Mucosa of gallbladder (tissue), 1 donor: ENCODE measurements around the gene FBXO46. TPM values are rescaled to one million over a fixed set of nuclear protein-coding genes. Genes with fewer than 3 reads are reported as not detected.

ENCODE experiments used
- DNase-seq: peaks from one replicate; pipeline ENCODE4 v3.0.0-alpha.2; 2020; ENCODE audit warnings: low spot score
- total RNA-seq: library from RNA; stranded (reverse); gene quantifications from one replicate; pipeline ENCODE4 v1.2.1, GENCODE V29; 2021
- donor health status: DM: no; HTN: no; CAD: no.

Gene FBXO46, protein sequence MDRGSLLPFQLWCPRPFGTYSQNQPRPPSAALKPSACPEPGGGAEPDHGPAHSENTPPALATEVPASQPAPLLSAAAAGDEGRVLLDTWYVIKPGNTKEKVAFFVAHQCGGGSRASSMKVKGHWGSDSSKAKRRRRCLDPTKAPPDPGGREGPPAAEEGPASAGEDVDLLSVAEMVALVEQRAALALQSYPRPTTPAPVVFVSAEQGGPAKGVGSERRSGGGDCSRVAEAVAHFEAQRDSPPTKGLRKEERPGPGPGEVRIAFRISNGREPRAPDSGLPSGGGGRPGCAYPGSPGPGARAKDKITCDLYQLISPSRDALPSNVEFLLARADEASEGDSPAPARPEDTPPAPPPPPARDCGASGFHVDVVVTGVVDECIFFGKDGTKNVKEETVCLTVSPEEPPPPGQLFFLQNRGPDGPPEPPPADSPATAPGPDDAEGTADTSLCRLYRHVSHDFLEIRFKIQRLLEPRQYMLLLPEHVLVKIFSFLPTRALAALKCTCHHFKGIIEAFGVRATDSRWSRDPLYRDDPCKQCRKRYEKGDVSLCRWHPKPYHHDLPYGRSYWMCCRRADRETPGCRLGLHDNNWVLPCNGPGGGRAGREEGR
- total RNA-seq: 22.0 TPM

DNA sequence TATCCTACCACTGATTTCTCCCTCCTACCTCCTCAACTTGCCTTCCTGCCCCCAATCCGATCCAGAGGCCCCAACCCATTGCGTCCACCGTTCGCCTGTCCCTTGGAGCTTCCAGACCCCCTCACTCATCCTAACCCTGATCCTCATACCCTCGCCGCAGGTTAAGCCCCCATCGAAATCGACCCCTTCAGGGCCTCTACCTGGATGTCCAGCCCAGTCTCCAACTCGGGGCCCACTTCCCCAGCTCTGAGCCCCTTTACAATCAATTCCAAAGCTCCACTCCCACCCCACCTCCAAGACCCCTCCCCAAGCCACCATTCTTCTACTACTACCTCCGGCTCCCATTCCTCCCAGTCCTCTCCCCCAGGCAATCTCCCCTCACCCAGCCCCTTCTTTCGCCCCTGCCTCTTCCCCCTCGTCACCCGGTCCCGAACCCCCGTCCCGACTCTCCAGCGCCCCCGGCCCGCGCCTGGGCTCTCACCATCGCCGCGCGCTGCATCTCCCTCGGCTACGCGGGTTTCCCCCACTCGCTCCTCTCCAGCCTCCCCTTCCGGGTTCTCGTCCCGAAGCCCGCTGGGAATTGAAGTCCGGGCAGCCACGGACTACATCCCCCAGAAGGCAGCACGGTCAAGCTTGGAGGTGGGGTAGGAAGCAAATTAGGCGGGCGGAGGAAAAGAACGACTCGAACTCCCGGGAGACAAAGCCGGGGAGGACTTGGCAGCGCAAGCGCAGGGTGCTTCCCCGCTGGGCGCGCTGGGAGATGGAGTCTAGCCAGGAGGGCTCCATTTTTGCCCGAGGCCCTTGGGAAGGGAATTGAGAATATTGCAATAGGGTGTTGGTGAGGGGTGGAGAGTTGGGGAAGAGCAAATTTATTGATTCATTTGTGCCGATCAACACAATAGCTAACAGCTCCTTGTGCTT, at the start of gene FBXO46:
Gene FBXO46, minus strand, starts transcription at position 529 of the 921 bp plus-strand sequence. CDS start 17,401 bp downstream, outside the sequence.
- peak; percentile 97 for DNase-seq

DNA sequence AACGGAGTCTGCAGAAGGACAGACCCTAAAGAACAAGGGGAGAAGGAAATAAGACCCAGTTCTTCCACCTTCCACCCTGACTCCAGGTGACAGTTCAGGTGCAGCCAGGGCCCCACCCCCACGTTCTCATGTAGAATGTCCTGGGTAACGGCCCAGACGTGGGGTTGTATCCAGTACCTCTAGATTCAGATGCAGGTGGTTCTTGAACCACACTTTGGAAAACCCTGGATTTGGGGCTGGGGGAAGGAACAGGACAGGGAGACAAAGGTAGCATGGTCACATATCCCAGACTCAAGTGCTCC, 49.4 kb upstream of the FBXO46 start:
- DNase-seq: no peak

DNA sequence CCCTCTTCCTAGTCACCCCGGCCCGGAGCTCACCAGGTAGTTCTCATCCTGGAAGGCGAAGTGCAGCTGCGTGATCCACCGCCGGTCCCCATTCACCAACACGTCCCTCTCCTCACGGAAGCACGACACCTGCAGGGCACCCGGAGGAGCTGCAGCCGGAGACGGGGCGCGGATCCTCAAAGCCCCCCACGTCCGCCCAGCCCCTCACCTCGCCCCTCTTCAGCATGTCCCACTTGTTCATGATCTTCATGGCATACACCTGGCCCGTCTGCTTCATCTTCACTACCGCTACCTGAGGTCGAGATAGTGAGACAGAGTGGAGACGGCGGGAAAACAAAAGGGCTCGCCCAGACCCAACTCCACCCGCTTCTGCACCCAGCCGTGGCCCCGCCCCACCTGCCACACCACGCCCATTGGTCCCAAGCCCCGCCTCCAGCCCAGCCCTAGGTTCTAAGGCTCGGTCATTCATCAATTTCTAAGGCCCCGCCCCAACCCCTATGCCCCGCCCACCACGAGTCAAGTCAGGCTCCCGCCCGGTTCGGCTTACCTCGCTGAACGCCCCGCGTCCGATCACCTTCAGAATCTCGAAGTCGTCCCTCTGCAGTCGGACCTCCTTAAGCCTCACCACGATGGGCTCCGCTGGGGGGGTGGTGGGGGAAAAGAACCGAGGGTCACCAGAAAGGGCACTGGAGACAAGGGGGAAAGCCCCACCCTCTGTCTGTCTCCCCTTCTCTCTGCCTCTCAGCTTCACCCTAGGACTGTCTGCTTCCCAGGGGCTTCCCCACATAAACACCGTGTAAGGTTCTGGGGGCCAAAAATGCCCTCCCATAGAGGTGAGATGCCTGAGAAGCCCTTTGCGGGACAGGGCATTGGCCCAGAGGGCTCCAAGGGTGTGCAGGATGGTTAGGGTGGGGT, 48.8 kb upstream of the FBXO46 start:
- peak; percentile 88 for DNase-seq

DNA sequence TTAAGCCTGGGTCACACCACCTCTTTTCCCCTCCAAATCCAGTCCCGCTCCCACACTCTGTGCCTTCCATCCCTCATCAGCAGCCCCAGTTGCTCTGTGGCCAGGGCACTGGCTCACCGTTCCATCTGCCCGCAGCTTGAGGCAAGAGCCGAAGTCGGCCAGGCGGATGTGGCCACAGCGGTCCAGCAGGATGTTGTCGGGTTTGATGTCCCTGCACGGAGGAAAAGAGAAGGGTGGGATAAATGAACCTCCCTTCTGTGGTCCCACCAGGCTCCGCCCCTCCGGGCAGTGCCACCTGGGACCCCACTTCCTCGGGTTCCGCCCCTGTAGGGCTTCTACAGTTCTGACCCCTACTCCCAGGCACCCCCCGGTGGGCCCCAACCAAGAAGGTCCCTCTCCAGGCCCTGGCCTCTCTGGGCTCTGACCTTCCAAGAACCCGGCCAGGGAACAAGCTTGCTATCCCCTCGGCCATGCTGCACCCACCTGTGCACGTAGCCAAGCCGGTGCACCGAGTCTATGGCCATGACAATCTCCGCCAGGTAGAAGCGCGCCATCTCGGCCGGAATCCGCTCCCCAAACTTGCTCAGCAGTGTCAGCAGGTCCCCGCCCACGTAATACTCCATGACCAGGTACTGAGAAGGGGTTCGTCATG, 47.4 kb upstream of the FBXO46 start:
- no peak for DNase-seq

DNA sequence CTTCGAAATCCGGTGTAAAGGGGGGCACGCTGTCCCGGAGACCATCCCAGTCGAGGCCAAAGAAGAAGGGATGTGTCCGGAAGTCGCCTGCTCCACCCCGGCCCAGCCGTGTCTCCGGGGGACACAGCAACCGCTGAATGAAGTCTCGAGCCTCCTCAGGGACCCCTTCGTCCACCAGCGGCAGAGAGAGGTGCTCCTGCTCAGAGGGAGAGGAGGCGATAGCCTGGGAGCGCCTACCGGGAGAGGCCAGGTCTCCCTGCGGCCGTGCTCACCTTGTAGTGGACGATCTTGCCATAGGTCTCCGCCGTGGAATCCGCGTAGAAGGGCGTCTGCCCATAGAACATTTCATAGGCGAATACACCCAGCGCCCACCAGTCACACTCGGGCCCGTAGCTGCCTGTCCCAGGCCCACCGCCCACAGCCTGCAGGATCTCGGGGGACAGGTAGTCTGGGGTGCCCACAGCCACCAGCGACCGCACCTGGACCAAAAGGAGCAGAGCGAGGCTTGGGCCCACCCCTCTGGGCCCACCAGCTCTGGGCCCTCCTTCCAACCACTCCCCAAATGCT, 46.8 kb upstream of the FBXO46 start:
- DNase-seq: no peak

DNA sequence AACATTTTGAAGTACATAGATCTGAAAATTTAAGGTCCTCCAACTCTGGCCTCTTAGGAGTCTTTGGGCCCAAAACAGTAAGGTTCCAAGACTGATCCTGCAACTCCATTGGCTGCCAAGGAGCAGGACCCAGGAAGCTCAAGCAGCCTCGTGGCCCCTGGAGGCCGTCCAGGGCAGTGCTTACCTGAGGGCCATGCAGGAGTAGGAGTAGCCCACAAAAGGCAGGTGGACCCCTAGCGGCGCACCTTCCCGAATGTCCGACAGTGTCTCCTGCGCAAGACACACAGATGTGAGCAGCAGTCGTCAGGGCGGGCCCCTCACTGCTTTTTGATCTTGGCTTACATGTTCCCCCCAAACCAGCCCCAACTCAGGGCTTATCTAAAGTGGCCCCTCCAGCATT, 44.1 kb upstream of the FBXO46 start:
- no peak for DNase-seq

DNA sequence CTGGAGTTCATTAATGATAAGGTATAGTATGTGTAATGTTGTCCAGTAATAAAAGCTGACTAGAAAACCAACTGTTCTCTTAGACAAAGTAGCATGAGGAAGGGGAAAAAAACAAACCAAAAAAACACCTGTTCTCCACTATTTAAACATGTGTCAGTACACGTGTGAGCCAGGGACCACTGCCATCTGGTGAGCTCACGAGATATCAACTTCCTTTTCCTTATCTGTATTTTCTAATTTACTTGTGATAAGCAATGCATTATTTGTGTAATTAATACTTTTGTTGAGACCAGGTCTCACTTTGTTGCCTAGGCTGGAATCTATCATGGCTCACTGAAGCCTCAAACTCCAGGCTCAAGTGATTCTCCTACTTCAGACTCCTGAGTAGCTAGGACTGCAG, 42.7 kb upstream of the FBXO46 start:
- no peak for DNase-seq

DNA sequence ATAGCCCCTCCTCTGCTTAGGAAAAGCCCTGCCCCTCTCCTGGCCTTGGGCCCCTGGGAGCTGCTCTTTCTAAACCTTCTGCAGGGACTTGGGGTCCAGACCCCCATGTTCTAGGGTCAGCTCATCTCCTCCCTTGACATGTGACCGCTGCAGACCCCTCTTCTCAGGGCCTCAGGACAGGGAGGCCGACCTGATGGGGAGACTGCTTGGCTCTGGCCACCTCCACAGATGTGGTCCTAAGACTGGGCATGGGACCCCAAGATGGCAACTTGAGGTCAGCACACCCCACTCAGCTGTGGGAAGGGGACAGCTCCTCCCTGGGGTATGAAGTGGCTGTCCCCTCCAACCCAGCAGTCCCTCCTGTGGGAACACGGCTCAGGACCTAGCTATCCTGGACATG, 42.2 kb upstream of the FBXO46 start:
- no peak for DNase-seq

DNA sequence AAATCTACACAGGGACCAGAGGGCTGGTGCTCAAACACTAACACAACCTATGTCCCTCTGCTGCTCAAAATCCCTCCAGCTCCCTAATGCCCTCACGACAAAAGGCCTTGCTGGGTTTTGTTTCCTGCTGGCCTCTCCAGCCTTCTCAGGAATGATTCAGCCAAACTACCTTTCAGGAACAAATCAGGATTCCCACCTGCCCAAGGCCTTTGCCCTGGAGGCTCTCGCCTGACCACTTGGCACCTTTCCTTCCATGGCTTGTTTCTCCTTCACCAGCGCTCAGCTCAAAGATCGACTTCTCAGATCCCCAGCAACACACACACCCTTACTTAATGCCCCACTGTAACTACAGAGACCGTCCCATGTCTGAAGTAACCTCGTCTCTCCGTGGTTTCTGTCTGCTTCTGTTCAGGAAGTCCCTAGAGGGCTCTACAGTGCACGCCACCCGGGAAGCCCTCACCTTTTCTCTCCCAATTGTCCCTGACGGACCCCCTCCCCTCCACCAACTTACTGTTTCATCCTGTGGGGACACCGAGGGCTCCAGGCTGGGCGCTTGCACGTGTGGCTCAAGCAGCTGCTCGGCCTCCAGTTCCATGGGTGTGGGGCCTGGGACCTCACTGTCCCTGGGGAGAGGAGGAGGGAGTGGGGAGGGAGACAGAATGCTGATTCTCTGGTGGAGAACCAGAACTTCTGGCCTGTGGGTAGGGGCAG, 41.6 kb upstream of the FBXO46 start:
- DNase-seq: no peak

DNA sequence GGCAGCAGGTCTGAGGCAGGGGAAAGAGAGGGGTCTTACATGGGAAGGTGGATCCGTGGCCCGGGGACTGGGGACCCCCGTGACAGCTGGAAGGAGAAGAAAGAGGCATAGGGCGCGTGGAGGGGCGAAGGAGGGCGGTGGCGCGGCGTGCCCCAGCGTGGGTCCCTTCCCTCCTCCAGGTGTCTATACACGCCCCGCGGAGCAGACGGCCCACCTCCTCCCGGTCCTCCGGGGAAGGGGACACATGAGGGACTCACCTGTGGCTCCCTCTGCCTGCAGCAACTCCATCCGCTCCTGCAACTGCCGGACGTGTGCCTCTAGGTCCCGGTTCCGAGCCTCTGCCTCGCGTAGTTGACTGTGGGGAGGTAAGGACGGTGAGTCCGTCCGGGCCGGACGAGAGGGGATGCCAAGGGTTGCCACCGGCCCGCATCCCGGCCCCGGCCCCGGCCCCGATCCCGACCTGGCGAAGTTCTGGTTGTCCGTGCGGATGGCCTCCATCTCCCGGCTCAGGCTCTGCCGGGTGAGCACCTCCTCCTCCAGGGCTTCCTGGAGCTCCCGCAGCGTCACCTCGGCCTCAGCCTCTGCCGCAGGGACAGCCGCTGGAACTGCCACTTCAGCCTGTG, 40.7 kb upstream of the FBXO46 start:
- DNase-seq: no peak

DNA sequence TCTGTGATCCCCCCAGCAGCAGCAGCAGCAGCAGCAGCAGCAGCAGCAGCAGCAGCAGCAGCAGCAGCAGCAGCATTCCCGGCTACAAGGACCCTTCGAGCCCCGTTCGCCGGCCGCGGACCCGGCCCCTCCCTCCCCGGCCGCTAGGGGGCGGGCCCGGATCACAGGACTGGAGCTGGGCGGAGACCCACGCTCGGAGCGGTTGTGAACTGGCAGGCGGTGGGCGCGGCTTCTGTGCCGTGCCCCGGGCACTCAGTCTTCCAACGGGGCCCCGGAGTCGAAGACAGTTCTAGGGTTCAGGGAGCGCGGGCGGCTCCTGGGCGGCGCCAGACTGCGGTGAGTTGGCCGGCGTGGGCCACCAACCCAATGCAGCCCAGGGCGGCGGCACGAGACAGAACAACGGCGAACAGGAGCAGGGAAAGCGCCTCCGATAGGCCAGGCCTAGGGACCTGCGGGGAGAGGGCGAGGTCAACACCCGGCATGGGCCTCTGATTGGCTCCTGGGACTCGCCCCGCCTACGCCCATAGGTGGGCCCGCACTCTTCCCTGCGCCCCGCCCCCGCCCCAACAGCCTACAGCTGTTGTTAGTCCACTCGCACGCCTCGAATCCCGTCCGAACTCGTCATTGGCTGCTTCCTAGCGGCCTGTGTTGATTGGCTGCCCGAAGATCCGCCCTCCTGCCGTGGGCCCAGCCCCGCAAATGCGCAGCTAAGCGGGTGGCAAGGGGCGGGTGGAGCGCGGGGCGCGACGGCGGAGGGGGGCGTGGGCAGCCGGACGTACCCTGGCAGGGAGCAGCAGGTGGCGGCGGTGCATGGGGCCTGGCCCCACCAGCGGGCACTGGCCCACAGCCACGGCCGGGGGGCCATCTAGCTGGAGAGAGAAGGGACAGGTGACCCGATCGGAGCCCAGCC, 39.8 kb upstream of the FBXO46 start:
- DNase-seq: peak; percentile 96

DNA sequence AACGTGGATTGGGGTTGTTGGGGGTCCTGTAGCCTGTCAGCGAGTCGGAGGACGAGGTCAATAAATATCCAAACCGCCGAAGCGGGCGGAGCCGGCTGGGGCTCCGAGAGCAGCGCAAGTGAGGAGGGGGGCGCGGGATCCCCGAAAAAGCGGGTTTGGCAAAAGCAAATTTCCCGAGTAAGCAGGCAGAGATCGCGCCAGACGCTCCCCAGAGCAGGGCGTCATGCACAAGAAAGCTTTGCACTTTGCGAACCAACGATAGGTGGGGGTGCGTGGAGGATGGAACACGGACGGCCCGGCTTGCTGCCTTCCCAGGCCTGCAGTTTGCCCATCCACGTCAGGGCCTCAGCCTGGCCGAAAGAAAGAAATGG, 39.1 kb upstream of the FBXO46 start:
- DNase-seq: peak; percentile 68

DNA sequence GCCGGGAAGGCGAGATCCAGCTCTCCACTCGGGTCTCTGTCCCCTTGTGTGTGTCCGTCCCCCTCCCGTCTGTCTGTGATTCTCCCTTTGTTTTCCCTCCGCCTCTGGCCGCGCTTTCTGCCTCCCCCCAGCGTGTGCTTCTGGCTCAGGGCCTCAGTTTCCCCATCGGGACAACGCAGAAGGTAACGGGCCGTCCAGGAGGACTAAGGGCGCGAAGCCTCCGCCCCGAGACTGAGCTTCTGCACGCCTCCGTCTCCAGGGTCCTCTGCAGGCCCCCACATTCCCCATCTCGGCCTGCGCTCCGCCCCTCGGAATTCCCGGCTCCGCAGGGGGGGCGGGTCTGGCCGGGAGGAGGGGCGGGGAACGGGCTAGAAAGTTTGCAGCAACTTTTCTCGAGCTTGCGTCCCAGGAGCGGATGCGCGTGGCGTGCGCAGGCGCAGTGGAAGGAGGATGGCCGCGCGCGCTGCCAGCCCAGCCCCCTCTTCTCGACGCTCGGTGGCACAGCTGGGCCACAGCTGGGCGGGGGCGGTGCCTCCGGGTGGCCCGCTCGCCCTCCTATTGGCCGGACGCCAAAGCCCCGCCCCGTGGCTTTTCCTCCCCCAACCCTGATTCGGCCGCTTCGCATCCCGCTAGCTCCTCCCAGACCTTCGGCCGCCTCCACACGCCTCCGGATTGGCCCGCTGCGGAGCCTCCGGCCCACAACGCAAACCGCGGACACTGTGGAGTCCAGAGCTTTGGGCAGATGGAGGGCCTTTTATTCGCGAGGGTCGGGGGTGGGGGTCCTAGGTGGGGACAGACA, 38.5 kb upstream of the FBXO46 start, which contains the start of gene SIX5:
Gene SIX5, minus strand, starts transcription at position 269 of the 799 bp plus-strand sequence. CDS start 408 bp downstream, outside the sequence.
- peak; percentile 99 for DNase-seq

DNA sequence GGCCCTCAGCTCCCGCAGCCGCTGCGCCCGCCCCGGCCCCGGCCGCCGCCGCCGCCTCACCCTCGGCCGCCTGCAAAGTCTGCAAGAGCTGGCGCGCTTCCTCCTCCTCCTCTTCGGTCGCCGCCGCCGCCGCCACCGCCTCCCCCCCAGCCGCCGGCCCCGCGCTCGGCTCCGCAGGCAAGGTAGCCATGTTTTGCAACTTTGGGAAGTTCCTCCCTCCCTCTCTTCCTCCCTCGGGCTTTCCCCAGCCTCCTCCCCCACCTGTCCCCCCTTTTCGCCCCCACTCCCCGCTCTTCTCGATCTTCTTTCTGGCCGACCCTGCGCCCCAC, 37.9 kb upstream of the FBXO46 start:
- no peak for DNase-seq

DNA sequence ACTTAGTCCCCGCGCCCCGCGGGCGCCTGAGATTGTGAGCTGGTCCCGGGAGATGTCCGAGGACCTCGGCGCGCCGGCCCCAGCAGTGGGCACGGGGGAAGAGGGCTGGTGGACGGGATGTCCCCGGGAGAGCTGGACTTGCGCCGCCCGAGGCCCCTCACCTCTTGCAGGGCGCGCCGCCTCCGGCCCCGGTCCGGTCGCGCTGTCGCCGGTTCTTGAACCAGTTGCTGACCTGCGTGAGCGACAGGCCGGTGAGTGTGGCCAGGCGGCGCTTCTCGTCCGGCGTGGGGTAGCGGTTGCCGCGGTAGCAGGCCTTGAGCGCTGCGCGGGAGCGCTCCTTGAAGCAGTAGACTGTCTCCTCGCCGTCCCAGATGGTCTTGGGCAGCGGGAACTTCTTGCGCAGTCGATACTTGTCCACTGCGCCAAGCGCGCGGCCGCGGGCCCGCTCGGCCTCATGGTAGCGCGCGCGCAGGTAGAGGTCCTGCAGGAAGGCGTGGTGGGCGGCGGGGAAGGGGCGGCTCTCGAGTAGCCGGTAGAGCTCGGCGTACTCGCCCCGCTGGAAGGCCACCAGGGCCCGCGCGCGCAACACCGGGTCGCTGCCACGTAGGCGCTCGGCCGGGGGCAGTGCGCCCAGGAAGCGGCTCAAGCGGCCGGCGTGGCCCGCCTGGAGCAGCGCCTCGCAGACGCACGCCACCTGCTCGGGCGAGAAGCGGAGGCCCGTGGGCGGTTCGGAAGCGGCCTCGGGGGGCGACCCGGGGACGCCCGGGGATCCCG, 37.4 kb upstream of the FBXO46 start:
- peak; percentile 63 for DNase-seq

DNA sequence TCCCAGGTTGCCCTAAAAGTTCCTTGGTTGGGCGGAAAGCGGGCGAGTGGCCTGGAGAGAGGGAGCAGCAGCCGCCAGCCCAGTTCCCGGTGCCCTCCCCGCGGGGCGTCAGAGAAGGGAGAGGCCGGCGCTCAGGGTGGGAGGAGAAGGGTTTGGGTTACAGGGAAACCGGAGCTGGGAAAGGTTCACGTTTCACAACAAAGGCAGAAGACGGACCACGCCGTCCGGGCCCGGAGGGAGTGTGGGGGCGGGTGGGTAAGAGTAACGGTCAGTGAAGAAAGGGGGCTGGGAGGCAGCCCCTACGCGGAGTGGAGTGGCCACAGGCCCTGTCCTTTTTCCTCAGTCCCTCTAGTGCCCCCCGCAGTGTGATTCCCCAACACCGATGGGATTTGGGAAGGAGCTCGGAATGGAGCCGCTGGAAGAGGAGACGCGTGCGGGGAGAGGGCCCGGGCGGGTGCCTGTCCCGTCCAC, 36.7 kb upstream of the FBXO46 start:
- peak; percentile 53 for DNase-seq
